A375 (cell line): ENCODE measurements around the gene TRAF3. TPM values are rescaled to one million over a fixed set of nuclear protein-coding genes. Genes with fewer than 3 reads are reported as not detected.

Experiments
- small RNA-seq: library from RNA; depleted of rRNA; stranded (forward); fragments of <200 nt; gene quantifications from one replicate; pipeline ENCODE3, GENCODE V24; 2014
- total RNA-seq: library from RNA; depleted of rRNA; stranded (reverse); fragments of >200 nt; shearing (Covaris generic); gene quantifications from 2 replicates; pipeline ENCODE4 v1.2.3, GENCODE V29; 2014; rRNA removed

Gene TRAF3, protein sequence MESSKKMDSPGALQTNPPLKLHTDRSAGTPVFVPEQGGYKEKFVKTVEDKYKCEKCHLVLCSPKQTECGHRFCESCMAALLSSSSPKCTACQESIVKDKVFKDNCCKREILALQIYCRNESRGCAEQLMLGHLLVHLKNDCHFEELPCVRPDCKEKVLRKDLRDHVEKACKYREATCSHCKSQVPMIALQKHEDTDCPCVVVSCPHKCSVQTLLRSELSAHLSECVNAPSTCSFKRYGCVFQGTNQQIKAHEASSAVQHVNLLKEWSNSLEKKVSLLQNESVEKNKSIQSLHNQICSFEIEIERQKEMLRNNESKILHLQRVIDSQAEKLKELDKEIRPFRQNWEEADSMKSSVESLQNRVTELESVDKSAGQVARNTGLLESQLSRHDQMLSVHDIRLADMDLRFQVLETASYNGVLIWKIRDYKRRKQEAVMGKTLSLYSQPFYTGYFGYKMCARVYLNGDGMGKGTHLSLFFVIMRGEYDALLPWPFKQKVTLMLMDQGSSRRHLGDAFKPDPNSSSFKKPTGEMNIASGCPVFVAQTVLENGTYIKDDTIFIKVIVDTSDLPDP
- total RNA-seq = 16.3 and 24.0 TPM in 2 replicates

DNA sequence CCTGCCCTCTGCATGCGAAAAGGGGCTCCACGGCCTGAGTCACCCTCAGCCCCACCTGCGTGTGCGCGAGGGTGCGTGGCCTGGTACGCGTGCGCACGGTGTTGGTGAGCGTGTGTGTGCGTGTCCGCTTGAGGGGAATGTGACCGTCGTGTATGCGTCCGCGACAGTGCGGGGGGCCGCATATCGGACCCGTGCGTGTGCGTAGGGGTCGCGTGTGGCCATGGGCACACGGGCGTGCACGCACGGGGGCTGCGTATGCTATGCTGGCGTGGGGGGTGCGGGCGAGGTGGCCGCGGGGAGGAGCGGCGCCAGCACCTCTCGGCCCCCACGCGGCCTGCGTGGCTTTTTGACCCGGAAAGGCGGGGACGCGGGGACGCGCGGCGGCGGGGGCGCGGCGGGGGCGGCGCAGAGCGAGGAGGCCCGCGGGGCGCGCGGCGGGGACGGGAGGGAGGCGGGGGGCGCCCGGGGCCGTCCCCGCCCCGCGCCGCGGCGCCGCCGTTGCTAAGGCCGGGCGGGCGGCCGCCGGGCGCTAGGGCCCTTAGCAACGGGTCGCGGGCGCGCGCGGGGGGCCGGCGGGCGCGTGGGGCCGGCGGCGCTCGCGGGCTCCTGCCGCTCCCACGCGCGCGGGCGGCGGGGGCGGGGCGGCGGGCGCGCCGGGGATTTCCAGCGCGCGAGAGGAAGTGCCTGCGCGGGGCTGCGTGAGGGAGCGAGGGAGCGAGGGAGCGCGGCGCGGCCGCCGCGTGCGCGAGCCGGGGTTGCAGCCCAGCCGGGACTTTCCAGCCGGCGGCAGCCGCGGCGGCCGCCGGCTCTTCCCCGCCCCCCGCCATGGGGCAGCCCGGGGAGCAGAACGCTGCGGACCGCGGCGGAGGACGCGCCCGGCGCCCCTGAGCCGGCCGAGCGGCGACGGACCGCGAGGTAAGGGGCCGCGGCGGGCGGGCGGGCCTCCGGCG, at the start of gene TRAF3:
TSS of gene TRAF3 (plus strand) at position 689 of the 950 bp plus-strand sequence. CDS start 92,753 bp downstream, outside the sequence.

DNA sequence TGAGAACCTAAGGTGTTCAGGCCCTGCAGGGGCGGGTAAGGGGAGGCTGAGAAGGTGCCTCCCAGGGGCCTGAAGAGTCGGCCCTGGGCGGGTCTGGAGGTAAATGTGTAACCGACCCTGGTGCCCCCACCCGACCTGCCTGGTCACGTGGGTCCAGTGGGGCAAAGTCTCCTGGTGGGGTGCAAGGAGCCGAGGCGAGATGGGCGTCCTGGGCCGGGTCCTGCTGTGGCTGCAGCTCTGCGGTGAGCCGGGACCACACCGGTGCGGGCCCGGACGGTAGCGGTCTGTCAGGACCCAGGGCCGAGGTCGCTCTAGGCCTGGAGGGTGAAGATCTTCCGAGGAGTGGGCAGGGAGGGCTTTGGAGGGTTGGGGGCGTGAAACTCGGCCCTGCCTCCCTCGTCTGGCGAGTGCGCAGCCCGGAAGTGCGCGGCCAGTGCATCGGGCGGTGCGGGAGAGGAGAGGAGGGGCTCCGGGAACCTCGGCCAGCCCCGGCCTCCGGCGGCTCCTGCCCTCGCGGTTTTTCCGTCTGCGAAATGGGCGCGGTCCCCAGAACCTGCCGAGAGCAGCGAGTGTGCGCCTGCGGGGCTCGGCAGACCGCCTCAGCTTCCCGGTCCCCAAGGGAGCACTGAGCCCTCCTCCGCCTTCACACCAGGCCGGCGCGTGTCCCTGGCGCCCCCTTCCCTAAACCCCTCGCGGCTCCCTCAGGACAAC, 145.4 kb downstream of the TRAF3 start, which contains the start of gene AMN:
TSS of gene AMN (plus strand) at position 174 of the 711 bp plus-strand sequence. CDS start at position 200, 26 bp downstream.

Small RNA genes lying within 50 kb of the gene (small RNA-seq; reads per million reads assigned to genes)
- not detected for gene RNU6-1316P

Other genes starting within 250 kb of the TRAF3 start
- 8.4 and 8.5 TPM in 2 replicates for gene RCOR1, start 184.8 kb upstream of the TRAF3 start, total RNA-seq
- gene AMN, start 145.2 kb downstream of the TRAF3 start, total RNA-seq = not detected in 2 replicates